ENCODE results near the gene UBE4B.
A peak's percentile ranks its signal among the peaks of the same experiment; 100 is the strongest.

Gene UBE4B

DNA sequence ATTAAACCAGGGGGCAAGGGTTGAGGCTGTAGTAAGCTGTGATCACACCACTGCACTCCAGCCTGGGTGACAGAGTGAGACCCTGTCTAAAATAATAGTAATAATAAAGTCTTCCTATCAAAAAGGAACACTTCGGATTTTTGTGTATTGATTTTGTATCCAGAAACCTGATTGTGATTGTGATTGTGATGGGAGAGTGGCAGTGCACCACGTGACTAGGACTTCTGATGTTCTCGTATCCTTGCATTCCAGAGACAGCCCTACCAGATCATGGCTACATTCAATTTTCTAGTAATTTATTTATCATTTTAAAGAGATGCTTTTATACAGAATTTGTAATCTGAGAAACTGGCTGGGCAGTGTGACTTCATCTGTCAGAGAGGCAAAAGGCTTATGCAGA lies 175.1 kb downstream of the UBE4B start:
- Histone ChIP-seq H2BK15ac (replicated peaks; ENCODE audit: low read depth) (no peak overlapping the region), H2BK120ac (ENCODE audit: low read depth, low read length) (no peak overlapping the region), H3K4me1 (ENCODE audit: control insufficient read depth, low read depth, low read length) (no peaks in the 10 kb centered on the region), H4K8ac (ENCODE audit: low read depth, low read length) (no peak overlapping the region), H3K79me1 (ENCODE audit: low read length) (peaks cover 3% of the 10 kb centered on the region), H3K27me3 (ENCODE audit: insufficient read depth, low read length, poor library complexity) (no peaks in the 10 kb centered on the region), H3K4ac (ENCODE audit: low read depth, low read length) (no peak overlapping the region), H3K56ac (ENCODE audit: low read length) (no peak overlapping the region), H3K79me2 (ENCODE audit: control insufficient read depth, insufficient read depth, low read length) (peaks cover 18% of the 10 kb centered on the region), H2BK5ac (ENCODE audit: low read length) (no peak overlapping the region), H3K18ac (ENCODE audit: low read length) (no peak overlapping the region), H2AK5ac (ENCODE audit: low read length) (no peak overlapping the region), H3K36me3 (ENCODE audit: control insufficient read depth, insufficient read depth, low read length) (no peaks in the 10 kb centered on the region), H4K5ac (ENCODE audit: low read length) (no peak overlapping the region), H3K23ac (ENCODE audit: low read length) (no peak overlapping the region), H3K27ac (ENCODE audit: low read depth, low read length) (no peak overlapping the region), H3K4me3 (ENCODE audit: low read length) (no peak overlapping the region), H3K9ac (ENCODE audit: low read length) (no peak overlapping the region), H3K4me2 (ENCODE audit: low read length) (no peak overlapping the region)
- no peak for DNase-seq
- WGBS (ENCODE audit: extremely low coverage, insufficient coverage, low lambda C conversion rate) = no CpG with 5 or more reads among the region's 3 CpGs

DNA sequence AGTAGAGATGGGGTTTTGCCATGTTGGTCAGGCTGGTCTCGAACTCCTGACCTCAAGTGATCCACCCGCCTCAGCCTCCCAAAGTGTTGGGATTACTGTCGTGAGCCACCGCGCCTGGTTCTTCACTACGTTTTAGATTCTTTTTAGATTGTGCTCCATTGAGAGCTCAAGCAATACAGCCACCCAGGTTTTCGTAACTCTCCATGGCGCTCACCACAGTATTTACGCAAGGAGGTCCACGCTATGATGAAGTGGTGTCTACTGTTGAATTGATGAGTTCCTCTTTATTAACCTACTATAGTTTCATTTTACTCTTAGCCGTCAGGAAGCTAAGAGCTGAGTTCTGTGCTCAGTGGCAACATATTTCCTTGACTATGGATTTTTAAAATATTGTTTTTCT lies 175.8 kb downstream of the UBE4B start:
- H3K36me3 ChIP-seq (ENCODE audit: control insufficient read depth, insufficient read depth, low read length) = no peaks in the 10 kb centered on the region
- H3K4me2 ChIP-seq (ENCODE audit: low read length) = no peak overlapping the region
- DNase-seq = no peak
- no peak overlapping the region for H2AK5ac ChIP-seq (ENCODE audit: low read length)
- H3K79me1 ChIP-seq (ENCODE audit: low read length) = peaks cover 3% of the 10 kb centered on the region
- no peak overlapping the region for H2BK15ac ChIP-seq (replicated peaks; ENCODE audit: low read depth)
- H3K27me3 ChIP-seq (ENCODE audit: insufficient read depth, low read length, poor library complexity) = no peaks in the 10 kb centered on the region
- no peak overlapping the region for H3K56ac ChIP-seq (ENCODE audit: low read length)
- H4K5ac ChIP-seq (ENCODE audit: low read length) = no peak overlapping the region
- H2BK5ac ChIP-seq (ENCODE audit: low read length) = no peak overlapping the region
- peaks cover 3% of the 10 kb centered on the region for H3K4me1 ChIP-seq (ENCODE audit: control insufficient read depth, low read depth, low read length)
- H3K18ac ChIP-seq (ENCODE audit: low read length) = no peak overlapping the region
- H4K8ac ChIP-seq (ENCODE audit: low read depth, low read length) = no peak overlapping the region
- no peak overlapping the region for H3K4me3 ChIP-seq (ENCODE audit: low read length)
- H3K27ac ChIP-seq (ENCODE audit: low read depth, low read length) = no peak overlapping the region
- peaks cover 23% of the 10 kb centered on the region for H3K79me2 ChIP-seq (ENCODE audit: control insufficient read depth, insufficient read depth, low read length)
- no CpG with 5 or more reads among the region's 11 CpGs for WGBS (ENCODE audit: extremely low coverage, insufficient coverage, low lambda C conversion rate)
- H3K23ac ChIP-seq (ENCODE audit: low read length) = no peak overlapping the region
- no peak overlapping the region for H3K4ac ChIP-seq (ENCODE audit: low read depth, low read length)
- no peak overlapping the region for H2BK120ac ChIP-seq (ENCODE audit: low read depth, low read length)
- no peak overlapping the region for H3K9ac ChIP-seq (ENCODE audit: low read length)

GRCh38 chr1:10209590-10209904 lies 176.8 kb downstream of the UBE4B start:
- peak overlapping the region; percentile 64 for H3K4me3 ChIP-seq (ENCODE audit: low read length)
- H3K27me3 ChIP-seq (ENCODE audit: insufficient read depth, low read length, poor library complexity) = no peaks in the 10 kb centered on the region
- H3K79me2 ChIP-seq (ENCODE audit: control insufficient read depth, insufficient read depth, low read length) = peaks cover 29% of the 10 kb centered on the region
- H3K4me1 ChIP-seq (ENCODE audit: control insufficient read depth, low read depth, low read length) = peaks cover 3% of the 10 kb centered on the region
- no CpG with 5 or more reads among the region's 8 CpGs for WGBS (ENCODE audit: extremely low coverage, insufficient coverage, low lambda C conversion rate)
- no peak overlapping the region for H4K5ac ChIP-seq (ENCODE audit: low read length)
- H3K36me3 ChIP-seq (ENCODE audit: control insufficient read depth, insufficient read depth, low read length) = no peaks in the 10 kb centered on the region
- no peak overlapping the region for H2AK5ac ChIP-seq (ENCODE audit: low read length)
- no peak overlapping the region for H4K8ac ChIP-seq (ENCODE audit: low read depth, low read length)
- H2BK15ac ChIP-seq (replicated peaks; ENCODE audit: low read depth) = no peak overlapping the region
- no peak overlapping the region for H3K27ac ChIP-seq (ENCODE audit: low read depth, low read length)
- no peak overlapping the region for H2BK5ac ChIP-seq (ENCODE audit: low read length)
- no peak overlapping the region for H3K4ac ChIP-seq (ENCODE audit: low read depth, low read length)
- H3K4me2 ChIP-seq (ENCODE audit: low read length) = peak overlapping the region; percentile 99
- peak overlapping the region; percentile 91 for H3K18ac ChIP-seq (ENCODE audit: low read length)
- no peak for DNase-seq
- H3K9ac ChIP-seq (ENCODE audit: low read length) = peak overlapping the region; percentile 86
- H3K79me1 ChIP-seq (ENCODE audit: low read length) = peaks cover 3% of the 10 kb centered on the region
- peak overlapping the region; percentile 97 for H3K56ac ChIP-seq (ENCODE audit: low read length)
- no peak overlapping the region for H3K23ac ChIP-seq (ENCODE audit: low read length)
- no peak overlapping the region for H2BK120ac ChIP-seq (ENCODE audit: low read depth, low read length)

DNA sequence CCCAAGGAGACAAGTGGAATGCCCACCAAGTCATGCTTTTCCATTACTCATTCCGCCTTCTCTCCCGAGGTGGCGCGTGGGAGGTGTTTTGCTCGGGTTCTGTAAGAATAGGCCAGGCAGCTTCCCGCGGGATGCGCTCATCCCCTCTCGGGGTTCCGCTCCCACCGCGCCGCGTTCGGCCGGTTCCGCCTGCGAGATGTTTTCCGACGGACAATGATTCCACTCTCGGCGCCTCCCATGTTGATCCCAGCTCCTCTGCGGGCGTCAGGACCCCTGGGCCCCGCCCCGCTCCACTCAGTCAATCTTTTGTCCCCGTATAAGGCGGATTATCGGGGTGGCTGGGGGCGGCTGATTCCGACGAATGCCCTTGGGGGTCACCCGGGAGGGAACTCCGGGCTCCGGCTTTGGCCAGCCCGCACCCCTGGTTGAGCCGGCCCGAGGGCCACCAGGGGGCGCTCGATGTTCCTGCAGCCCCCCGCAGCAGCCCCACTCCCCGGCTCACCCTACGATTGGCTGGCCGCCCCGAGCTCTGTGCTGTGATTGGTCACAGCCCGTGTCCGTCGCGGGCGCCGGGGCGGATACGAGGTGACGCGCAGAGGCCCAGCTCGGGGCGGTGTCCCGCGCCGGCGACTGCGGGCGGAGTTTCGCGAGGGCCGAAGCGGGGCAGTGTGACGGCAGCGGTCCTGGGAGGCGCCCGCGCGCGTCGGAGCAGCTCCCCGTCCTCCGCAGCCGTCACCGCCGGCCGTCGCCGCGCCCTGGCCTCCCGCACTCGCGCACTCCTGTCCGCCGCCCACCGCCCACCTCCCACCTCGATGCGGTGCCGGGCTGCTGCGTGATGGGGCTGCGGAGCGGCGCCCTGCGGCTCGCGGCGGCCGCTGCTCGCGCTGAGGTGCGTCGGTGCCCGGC lies 177.4 kb downstream of the UBE4B start, which contains the start of gene KIF1B:
TSS of gene KIF1B (plus strand) at position 666 of the 906 bp plus-strand sequence. CDS start 21,759 bp downstream, outside the sequence.
- Histone ChIP-seq H3K23ac (ENCODE audit: low read length) (peak within 1 kb of the TSS; percentile 80), H4K8ac (ENCODE audit: low read depth, low read length) (no peak within 1 kb of the TSS), H3K56ac (ENCODE audit: low read length) (peak within 1 kb of the TSS; percentile 98), H3K36me3 (ENCODE audit: control insufficient read depth, insufficient read depth, low read length) (no peaks in the 10 kb centered on the region), H3K9ac (ENCODE audit: low read length) (peak within 1 kb of the TSS; percentile 91), H2BK5ac (ENCODE audit: low read length) (peak within 1 kb of the TSS; percentile 67), H2BK15ac (replicated peaks; ENCODE audit: low read depth) (no peak within 1 kb of the TSS), H3K4me3 (ENCODE audit: low read length) (peak within 1 kb of the TSS; percentile 95), H3K79me1 (ENCODE audit: low read length) (peaks cover 3% of the 10 kb centered on the region), H3K4me2 (ENCODE audit: low read length) (peak within 1 kb of the TSS; percentile 99), H4K5ac (ENCODE audit: low read length) (no peak within 1 kb of the TSS), H3K4ac (ENCODE audit: low read depth, low read length) (peak within 1 kb of the TSS; percentile 38), H3K79me2 (ENCODE audit: control insufficient read depth, insufficient read depth, low read length) (peaks cover 31% of the 10 kb centered on the region), H3K18ac (ENCODE audit: low read length) (peak within 1 kb of the TSS; percentile 91), H2AK5ac (ENCODE audit: low read length) (no peak within 1 kb of the TSS), H3K27ac (ENCODE audit: low read depth, low read length) (peak within 1 kb of the TSS; percentile 95), H3K27me3 (ENCODE audit: insufficient read depth, low read length, poor library complexity) (no peaks in the 10 kb centered on the region), H2BK120ac (ENCODE audit: low read depth, low read length) (no peak within 1 kb of the TSS), H3K4me1 (ENCODE audit: control insufficient read depth, low read depth, low read length) (peaks cover 3% of the 10 kb centered on the region)
- no CpG with 5 or more reads among the region's 107 CpGs for WGBS (ENCODE audit: extremely low coverage, insufficient coverage, low lambda C conversion rate)
- peak; percentile 99 for DNase-seq

GRCh38 chr1:10210841-10211804 lies 178.4 kb downstream of the UBE4B start:
- H3K27me3 ChIP-seq (ENCODE audit: insufficient read depth, low read length, poor library complexity) = no peaks in the 10 kb centered on the region
- no peaks in the 10 kb centered on the region for H3K36me3 ChIP-seq (ENCODE audit: control insufficient read depth, insufficient read depth, low read length)
- no peak overlapping the region for H4K5ac ChIP-seq (ENCODE audit: low read length)
- H3K56ac ChIP-seq (ENCODE audit: low read length) = peak overlapping the region; percentile 98
- H3K79me2 ChIP-seq (ENCODE audit: control insufficient read depth, insufficient read depth, low read length) = peaks cover 38% of the 10 kb centered on the region
- no peak overlapping the region for H2BK15ac ChIP-seq (replicated peaks; ENCODE audit: low read depth)
- peak overlapping the region; percentile 38 for H3K4ac ChIP-seq (ENCODE audit: low read depth, low read length)
- H3K18ac ChIP-seq (ENCODE audit: low read length) = peak overlapping the region; percentile 24
- peak overlapping the region; percentile 52 for H2BK5ac ChIP-seq (ENCODE audit: low read length)
- no peak overlapping the region for H4K8ac ChIP-seq (ENCODE audit: low read depth, low read length)
- H3K23ac ChIP-seq (ENCODE audit: low read length) = peak overlapping the region; percentile 20
- H2AK5ac ChIP-seq (ENCODE audit: low read length) = no peak overlapping the region
- H3K4me3 ChIP-seq (ENCODE audit: low read length) = peak overlapping the region; percentile 95
- H3K4me2 ChIP-seq (ENCODE audit: low read length) = peak overlapping the region; percentile 37
- peak; percentile 88 for DNase-seq
- peak overlapping the region; percentile 91 for H3K9ac ChIP-seq (ENCODE audit: low read length)
- peaks cover 5% of the 10 kb centered on the region for H3K79me1 ChIP-seq (ENCODE audit: low read length)
- H3K4me1 ChIP-seq (ENCODE audit: control insufficient read depth, low read depth, low read length) = peaks cover 3% of the 10 kb centered on the region
- H2BK120ac ChIP-seq (ENCODE audit: low read depth, low read length) = no peak overlapping the region
- no CpG with 5 or more reads among the region's 69 CpGs for WGBS (ENCODE audit: extremely low coverage, insufficient coverage, low lambda C conversion rate)
- peak overlapping the region; percentile 95 for H3K27ac ChIP-seq (ENCODE audit: low read depth, low read length)

Data from mesendoderm (in vitro differentiated cells).